ENCODE measurements around the gene SYNE3.

Gene SYNE3

GRCh38 chr14:95487669-95488084 is 28.8 kb downstream of the SYNE3 start:
- no peak for DNase-seq

DNA sequence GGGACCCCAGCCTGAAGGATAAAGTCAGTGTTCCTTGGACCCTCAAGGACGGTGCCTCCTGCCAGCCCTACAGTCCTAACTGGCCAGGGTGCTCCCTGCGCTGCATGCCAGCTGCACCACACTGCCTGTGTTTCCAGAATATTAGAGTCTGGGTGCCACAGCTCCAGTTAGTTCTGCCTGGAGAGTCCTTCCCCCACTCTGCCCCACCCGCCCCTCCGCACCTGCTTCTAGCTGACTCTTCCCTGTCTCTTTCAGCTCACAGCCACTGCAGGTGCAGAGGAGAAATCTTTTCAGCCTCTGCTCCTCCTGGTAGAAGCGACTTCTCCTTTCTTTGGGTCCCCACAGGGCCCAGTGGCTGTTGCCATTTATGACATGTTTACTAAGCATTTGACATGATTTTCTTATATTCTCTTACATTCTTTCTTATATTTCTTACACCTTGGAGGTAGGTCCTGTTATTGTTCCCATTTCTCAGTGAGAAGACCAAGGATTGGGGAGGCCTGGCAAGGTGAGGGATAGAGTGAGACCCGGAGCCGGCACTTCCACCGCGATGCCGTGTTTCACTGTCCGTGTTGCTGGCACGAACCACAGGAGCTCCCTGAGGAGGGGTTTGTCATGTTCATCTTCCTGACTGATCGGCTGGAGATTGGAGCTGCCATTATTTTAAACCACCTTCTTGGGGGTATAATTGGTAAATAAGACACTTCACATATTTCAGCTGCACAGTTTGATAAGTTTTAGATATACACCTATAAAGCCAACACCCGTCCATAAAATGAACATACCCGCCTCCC is 29.4 kb downstream of the SYNE3 start:
- DNase-seq: no peak

DNA sequence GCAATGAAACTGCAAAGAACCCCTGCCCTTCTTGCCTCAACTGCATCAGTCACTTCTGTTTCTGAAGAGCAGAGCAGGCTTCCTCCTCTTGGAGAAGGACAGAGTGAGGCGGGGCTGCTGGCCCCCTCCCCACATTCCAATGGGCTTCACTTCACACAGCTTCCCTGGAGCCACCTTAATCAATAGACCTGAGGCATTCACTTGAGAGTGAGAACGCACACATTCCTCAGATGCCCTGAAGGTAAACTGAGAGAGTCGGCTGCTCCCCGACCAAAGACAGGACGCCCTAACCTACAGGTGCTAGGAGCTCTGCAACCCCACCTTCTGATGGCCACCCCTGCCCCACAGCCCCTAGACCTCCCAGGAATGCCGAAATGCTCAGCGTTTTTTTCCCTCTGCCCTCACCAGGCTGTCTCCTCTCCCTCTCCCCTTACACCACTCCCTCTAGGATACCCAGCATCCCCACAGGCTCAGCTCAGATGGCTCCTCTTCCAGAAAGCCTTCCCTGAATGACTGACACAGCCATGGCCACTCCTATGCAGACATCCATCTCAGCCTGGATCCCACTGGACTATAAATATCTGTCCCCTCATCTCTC is 31.1 kb downstream of the SYNE3 start:
- no peak for DNase-seq

DNA sequence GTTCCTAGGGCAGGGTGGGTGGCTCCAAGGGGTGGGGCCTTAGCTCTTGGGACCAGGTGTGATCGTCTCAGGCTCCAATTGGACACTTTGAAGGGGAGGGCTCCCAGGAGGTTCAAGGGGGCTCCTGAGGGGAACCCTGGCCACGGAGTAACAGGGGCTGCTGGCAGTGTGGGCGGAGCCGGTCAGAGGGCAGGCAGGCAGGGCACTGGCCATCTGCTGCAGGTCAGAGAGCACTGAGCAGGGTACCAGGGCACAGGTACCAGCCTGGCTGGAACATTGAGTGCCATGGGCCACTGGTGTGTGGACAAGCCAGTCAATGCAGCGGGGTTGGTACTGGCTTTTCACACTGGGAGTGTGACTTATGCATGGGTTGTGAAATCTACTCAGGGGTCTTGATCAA is 32.2 kb downstream of the SYNE3 start:
- no peak for DNase-seq

DNA sequence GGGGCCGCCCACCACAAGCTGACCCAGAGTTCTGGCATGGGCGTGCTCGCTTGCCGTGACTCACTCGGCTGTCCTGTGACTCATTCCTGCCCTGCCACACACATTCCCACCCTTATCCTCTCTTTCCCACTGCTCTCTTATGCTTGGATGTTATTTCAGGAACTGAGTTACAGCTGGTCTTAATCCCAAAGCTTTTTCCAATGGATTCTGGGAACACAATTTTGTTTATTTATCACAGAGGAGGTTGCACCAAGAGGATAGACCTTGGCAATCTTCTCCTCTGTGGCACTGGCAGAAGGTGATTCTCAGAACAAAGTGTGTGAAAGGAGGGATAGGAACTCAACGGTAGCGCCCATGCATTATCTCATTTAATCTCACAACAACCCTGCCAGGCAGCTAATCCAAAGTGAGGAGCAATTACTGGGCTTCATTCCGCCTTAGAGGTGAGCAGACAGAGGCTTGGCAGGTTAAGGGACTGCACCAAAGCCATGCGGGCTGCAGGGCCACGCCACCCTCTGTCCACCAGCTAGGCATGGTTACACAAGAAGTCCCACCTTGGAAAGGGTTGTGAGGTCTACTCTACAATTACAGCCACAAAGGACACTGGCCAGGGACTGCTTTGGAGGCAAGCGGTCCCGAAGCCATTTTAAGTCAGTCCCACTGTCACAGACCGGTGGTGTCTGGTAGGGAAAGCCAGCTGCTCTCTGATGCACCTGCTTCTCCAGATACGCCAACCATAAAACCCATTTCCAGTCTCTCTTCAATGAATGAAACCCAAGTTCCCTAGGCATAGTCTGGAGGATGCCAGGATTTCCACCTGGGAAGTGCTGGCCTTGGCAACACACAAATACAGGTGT is 32.9 kb downstream of the SYNE3 start:
- no peak for DNase-seq

GRCh38 chr14:95482627-95483308 is 33.7 kb downstream of the SYNE3 start:
- no peak for DNase-seq

DNA sequence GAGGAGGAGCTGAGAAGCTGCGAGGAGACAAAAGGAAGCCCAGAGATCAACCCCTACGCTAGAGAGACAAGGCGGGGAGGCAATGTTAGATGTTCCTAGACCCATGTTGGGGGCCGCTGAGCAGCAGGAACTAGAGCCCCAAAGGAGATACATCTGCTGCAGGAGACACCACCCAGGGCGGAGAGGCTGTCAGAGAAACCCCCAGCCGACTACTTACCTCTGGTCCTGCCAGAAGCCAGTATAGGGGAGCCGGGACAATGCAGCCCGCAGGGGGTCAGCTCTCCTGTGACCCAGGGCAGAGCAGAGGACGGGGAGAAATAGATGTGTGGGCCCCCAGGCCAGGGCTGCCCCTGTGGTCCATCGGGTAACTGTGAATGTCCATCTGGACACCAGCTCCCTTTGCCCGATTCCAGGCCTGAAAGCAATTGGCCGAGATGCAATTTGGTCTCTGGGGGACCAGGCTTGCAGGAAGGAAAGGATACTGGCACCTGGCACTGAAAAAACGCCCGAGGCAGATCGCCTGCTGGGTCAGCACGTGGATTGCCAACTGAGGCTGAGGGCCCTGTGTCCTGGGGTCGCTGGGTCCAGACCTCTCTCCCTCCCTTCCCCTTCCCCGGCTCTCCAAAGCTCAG is 34.9 kb downstream of the SYNE3 start:
- no peak for DNase-seq

GRCh38 chr14:95480887-95481226 is 35.6 kb downstream of the SYNE3 start:
- no peak for DNase-seq

GRCh38 chr14:95480109-95480886 is 36.2 kb downstream of the SYNE3 start:
- DNase-seq: no peak

GRCh38 chr14:95479494-95479893 is 37.0 kb downstream of the SYNE3 start:
- DNase-seq: no peak

DNA sequence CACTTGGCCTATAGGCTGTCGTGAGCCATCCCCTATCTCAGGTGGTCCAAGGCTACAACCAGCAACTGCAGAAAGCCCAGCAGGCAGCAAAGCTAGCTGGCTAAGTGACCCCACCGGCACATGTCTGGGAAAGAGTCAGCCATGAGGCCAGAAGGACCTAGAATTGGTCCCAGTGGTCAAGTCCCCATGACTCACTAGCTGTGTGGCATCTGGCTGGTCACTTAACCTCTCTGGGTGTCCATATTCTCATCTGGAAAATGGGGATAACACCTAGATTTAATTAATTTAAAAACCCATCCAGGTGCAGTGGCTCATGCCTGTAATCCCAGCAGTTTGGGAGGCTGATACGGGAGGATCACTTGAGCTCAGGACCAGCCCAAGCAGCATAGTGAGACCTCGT is 37.6 kb downstream of the SYNE3 start:
- no peak for DNase-seq

DNA sequence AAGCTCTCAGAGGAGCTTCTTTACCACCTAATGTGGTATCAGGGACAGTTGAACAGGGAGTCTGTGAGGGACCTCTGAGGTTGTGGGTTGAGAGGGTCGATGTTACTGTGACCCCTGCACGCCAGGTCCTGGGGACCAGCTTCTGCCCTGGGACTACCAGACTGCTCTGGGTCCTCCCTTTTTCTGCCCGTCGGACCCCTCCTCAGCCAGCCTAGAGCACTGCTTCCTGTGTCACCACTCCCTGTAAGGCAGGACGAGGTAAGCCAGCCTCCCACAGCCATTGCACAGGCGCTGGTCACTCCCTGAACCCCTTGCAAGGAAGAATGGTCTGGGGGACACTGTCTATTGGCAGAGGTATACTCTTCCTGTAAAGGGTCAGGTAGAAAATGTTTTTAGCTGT is 38.1 kb downstream of the SYNE3 start:
- no peak for DNase-seq

GRCh38 chr14:95477411-95478269 is 38.8 kb downstream of the SYNE3 start:
- DNase-seq: no peak

GRCh38 chr14:95476747-95477146 is 39.7 kb downstream of the SYNE3 start:
- no peak for DNase-seq

GRCh38 chr14:95475540-95476240 is 40.8 kb downstream of the SYNE3 start:
- no peak for DNase-seq

GRCh38 chr14:95474941-95475340 is 41.5 kb downstream of the SYNE3 start:
- DNase-seq: no peak

GRCh38 chr14:95474486-95474885 is 42.0 kb downstream of the SYNE3 start:
- no peak for DNase-seq

DNA sequence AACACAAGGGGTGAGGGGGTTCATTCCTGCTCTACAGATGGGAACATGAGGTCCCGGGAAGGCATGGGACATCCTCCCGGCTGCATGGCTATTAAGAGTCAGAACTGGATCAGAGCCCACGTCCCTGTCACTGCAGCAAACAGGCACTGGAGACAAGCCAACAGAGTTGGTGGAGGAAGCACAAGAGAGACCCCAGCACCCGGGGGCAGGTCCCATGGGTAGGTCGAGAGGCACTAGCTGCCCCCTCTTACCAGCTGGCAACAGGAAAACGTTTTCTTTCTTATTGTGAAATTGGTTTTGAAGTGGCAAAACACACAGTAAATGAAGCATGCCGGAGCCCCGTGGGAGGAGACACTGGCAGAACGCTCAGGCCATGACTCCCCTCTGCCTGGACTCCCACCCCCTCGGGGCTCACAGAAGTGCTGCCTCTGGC is 43.6 kb downstream of the SYNE3 start:
- DNase-seq: no peak

GRCh38 chr14:95471476-95471875 is 45.0 kb downstream of the SYNE3 start:
- no peak for DNase-seq

- no peak for DNase-seq
Measured at GRCh38 chr14:95471016-95471415, 45.4 kb downstream of the SYNE3 start.

All from GDM1 (cell line).